Fibroblast of lung (primary cell): ENCODE results near the gene BCL7A. TPM values are rescaled to one million over a fixed set of nuclear protein-coding genes. Genes with fewer than 3 reads are reported as not detected.

Experiments used
- DNase-seq, 2 donors: peaks; one replicate each; pipeline versions ENCODE4 v3.0.0 to v3.0.0-alpha.2; 2010; ENCODE audit warnings: low read depth in 2 of 2
- H2AFZ ChIP-seq: 2 replicates; pipeline ENCODE4 v1.5.1; 2012; ENCODE audit warnings: low read length, control low read depth, inconsistent platforms
- H3K27ac ChIP-seq: 2 replicates; pipeline ENCODE4 v1.5.1; 2011; ENCODE audit warnings: low read length, control low read depth; ENCODE audit not compliant: insufficient read depth
- H3K27me3 ChIP-seq: 2 replicates; pipeline ENCODE4 v1.5.1; 2011; ENCODE audit warnings: mild to moderate bottlenecking, low read length; ENCODE audit not compliant: control insufficient read depth, insufficient read depth
- H3K36me3 ChIP-seq: 2 replicates; pipeline ENCODE4 v1.5.1; 2011; ENCODE audit warnings: low read length; ENCODE audit not compliant: control insufficient read depth, insufficient read depth
- H3K4me1 ChIP-seq: 2 replicates; pipeline ENCODE4 v1.5.1; 2011; ENCODE audit warnings: low read length; ENCODE audit not compliant: control insufficient read depth, insufficient read depth; ENCODE audit errors: extremely low read depth
- H3K4me2 ChIP-seq: 2 replicates; pipeline ENCODE4 v1.5.1; 2011; ENCODE audit warnings: low read length, control low read depth; ENCODE audit not compliant: insufficient read depth; ENCODE audit errors: extremely low read depth
- H3K4me3 ChIP-seq, 4 experiments: fragments of 200-600 bp in 1 of 4; sonication (generic) in 1 of 4; replicated peaks in 1 of 4; 2 replicates each; pipeline ENCODE4 v1.5.1; 2011 to 2016; ENCODE audit warnings: low read length in 4 of 4, low read depth in 3 of 4, mild to moderate bottlenecking in 3 of 4, control low read depth in 2 of 4, inconsistent platforms in 1 of 4, mixed read lengths in 1 of 4; ENCODE audit not compliant: insufficient read depth in 1 of 4; ENCODE audit errors: control extremely low read depth in 1 of 4
- H3K79me2 ChIP-seq: 2 replicates; pipeline ENCODE4 v1.5.1; 2012; ENCODE audit warnings: mild to moderate bottlenecking, low read length, inconsistent platforms; ENCODE audit not compliant: control insufficient read depth, insufficient read depth
- H3K9ac ChIP-seq: 2 replicates; pipeline ENCODE4 v1.5.1; 2011; ENCODE audit warnings: mild to moderate bottlenecking, low read length, control low read depth; ENCODE audit not compliant: insufficient read depth
- H3K9me3 ChIP-seq: 2 replicates; pipeline ENCODE4 v1.5.1; 2012; ENCODE audit warnings: low read depth, low read length; ENCODE audit not compliant: control insufficient read depth, insufficient read depth
- H4K20me1 ChIP-seq: 2 replicates; pipeline ENCODE4 v1.5.1; 2011; ENCODE audit warnings: low read length; ENCODE audit not compliant: control insufficient read depth, insufficient read depth; ENCODE audit errors: extremely low read depth
- CTCF ChIP-seq, 2 donors: IDR thresholded peaks in 1 of 2; conservative IDR thresholded peaks in 1 of 2; 1 replicate in 1 of 2; 2 replicates in 1 of 2; pipeline ENCODE4 v1.5.1; 2011 to 2012; ENCODE audit warnings: low read length in 2 of 2, control low read depth in 1 of 2, inconsistent platforms in 1 of 2, low read depth in 1 of 2, mild to moderate bottlenecking in 1 of 2
- EZH2 ChIP-seq: IDR thresholded peaks from 2 replicates; pipeline ENCODE4 v1.5.1; 2012; ENCODE audit warnings: low read length, control low read depth, mild to moderate bottlenecking; ENCODE audit errors: missing control alignments
- polyA plus RNA-seq, 2 donors: library from polyadenylated mRNA; depleted of rRNA in 1 of 2; stranded (reverse) in 1 of 2; unstranded in 1 of 2; fragments of >200 nt; gene quantifications; 2 replicates each; pipeline ENCODE4 v1.2.1, GENCODE V29; 2011 to 2012; ENCODE audit warnings: missing spikeins in 1 of 2
- total RNA-seq: library from RNA; depleted of rRNA; stranded (reverse); fragments of >200 nt; gene quantifications from 2 replicates; pipeline ENCODE4 v1.2.1, GENCODE V29; 2014

Gene BCL7A
- total and polyA plus RNA-seq, 2 donors (not counting 1 experiment from before 2014, with no cell fraction given): 3.8 to 7.4 TPM

GRCh38 chr12:122073815-122074214 lies 52.1 kb downstream of the BCL7A start:
- Histone ChIP-seq H2AFZ (no peak overlapping the region), H3K4me2 (no peak overlapping the region), H3K9me3 (no peaks in the 10 kb centered on the region), H3K27me3 (no peaks in the 10 kb centered on the region), H3K4me3 (no peak overlapping the region), H3K79me2 (no peaks in the 10 kb centered on the region), H4K20me1 (no peaks in the 10 kb centered on the region), H3K4me1 (peaks cover 13% of the 10 kb centered on the region), H3K36me3 (no peaks in the 10 kb centered on the region), H3K27ac (no peak overlapping the region), H3K9ac (no peak overlapping the region)
- TF ChIP-seq EZH2: no peak
- no peak for TF ChIP-seq CTCF (conservative IDR thresholded peaks at IDR 0.05 in 1 of 2, IDR thresholded peaks at IDR 0.05 in 1 of 2; ENCODE audit: low read depth in 1 of 2, low read length in 2 of 2)
- no peak for DNase-seq

- Histone ChIP-seq H3K27me3 (no peaks in the 10 kb centered on the region), H3K79me2 (peaks cover 16% of the 10 kb centered on the region), H3K36me3 (no peaks in the 10 kb centered on the region), H3K9ac (no peak overlapping the region), H4K20me1 (no peaks in the 10 kb centered on the region), H3K4me3 (no peak overlapping the region), H3K27ac (no peak overlapping the region), H3K4me2 (no peak overlapping the region), H3K9me3 (no peaks in the 10 kb centered on the region), H3K4me1 (peaks cover 23% of the 10 kb centered on the region), H2AFZ (no peak overlapping the region)
- no peak for DNase-seq
- TF ChIP-seq CTCF (conservative IDR thresholded peaks at IDR 0.05 in 1 of 2, IDR thresholded peaks at IDR 0.05 in 1 of 2; ENCODE audit: low read depth in 1 of 2, low read length in 2 of 2): no peak
Measured at GRCh38 chr12:122076743-122077495, 55.2 kb downstream of the BCL7A start.

- H3K27ac ChIP-seq: peak within 1 kb of the TSS; percentile 79
- peaks cover 16% of the 10 kb centered on the region for H3K4me1 ChIP-seq
- no peaks in the 10 kb centered on the region for H3K36me3 ChIP-seq
- TF ChIP-seq CTCF (conservative IDR thresholded peaks at IDR 0.05 in 1 of 2, IDR thresholded peaks at IDR 0.05 in 1 of 2; ENCODE audit: low read depth in 1 of 2, low read length in 2 of 2) (no peak), EZH2 (no peak)
- peak; percentile 88 to 93 for DNase-seq
- peak within 1 kb of the TSS; percentile 63 for H2AFZ ChIP-seq
- no peaks in the 10 kb centered on the region for H3K9me3 ChIP-seq
- peak within 1 kb of the TSS; percentile 84 for H3K9ac ChIP-seq
- H3K4me3 ChIP-seq: peak within 1 kb of the TSS; percentile 74 to 92 (median 84)
- H3K4me2 ChIP-seq: peak within 1 kb of the TSS; percentile 97
- H4K20me1 ChIP-seq: no peaks in the 10 kb centered on the region
- peaks cover 27% of the 10 kb centered on the region for H3K79me2 ChIP-seq
- no peaks in the 10 kb centered on the region for H3K27me3 ChIP-seq
Measured at GRCh38 chr12:122078141-122079032, 56.7 kb downstream of the BCL7A start, which contains the start of gene MLXIP. MLXIP (plus strand) TSS chr12:122078756; CDS start chr12:122078854, 98 bp downstream.
